ENCODE data around the gene ANKRD63.

DNA sequence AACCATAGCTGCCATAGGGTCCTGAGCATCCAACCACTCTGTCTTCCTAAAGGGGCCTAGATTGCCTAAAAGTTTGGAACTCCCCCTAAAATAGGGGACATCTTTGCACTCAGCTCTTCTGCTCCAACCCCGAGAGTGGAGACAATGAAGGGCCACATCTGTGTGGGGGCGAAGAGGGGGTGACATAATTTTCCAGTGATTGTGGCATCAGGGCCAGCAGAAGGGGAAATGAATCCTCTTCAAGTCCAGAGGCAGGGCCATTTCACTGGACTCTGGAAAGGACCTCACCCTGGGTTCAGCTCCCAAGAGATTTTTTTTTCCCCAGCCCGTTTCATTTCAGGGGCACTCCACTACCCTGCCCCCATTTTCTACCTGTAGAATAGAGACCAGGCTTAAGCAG, 4.6 kb upstream of the ANKRD63 start:
- TF ChIP-seq SUZ12 (IDR thresholded peaks at IDR 0.05; ENCODE audit: extremely low read depth, insufficient read depth, insufficient read length) (no peak), ZNF274 (IDR thresholded peaks at IDR 0.05; ENCODE audit: low read depth, low read length) (no peak)

All from NT2/D1 (cell line).